ENCODE results near the gene CES5A. TPM values are rescaled to one million over a fixed set of nuclear protein-coding genes. Genes with fewer than 3 reads are reported as not detected.

Gene CES5A, protein sequence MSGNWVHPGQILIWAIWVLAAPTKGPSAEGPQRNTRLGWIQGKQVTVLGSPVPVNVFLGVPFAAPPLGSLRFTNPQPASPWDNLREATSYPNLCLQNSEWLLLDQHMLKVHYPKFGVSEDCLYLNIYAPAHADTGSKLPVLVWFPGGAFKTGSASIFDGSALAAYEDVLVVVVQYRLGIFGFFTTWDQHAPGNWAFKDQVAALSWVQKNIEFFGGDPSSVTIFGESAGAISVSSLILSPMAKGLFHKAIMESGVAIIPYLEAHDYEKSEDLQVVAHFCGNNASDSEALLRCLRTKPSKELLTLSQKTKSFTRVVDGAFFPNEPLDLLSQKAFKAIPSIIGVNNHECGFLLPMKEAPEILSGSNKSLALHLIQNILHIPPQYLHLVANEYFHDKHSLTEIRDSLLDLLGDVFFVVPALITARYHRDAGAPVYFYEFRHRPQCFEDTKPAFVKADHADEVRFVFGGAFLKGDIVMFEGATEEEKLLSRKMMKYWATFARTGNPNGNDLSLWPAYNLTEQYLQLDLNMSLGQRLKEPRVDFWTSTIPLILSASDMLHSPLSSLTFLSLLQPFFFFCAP
- total RNA-seq (2014; rRNA removed; shearing (Covaris generic)), result not detected in 2 replicates
- not detected in 2 replicates for polyA plus RNA-seq (2016; fragmentation: Nextera tagmentation; extraction: Ambion mirVana)

GRCh38 chr16:55875273-55875672, at the start of gene CES5A:
CES5A (minus strand) TSS chr16:55875373; CDS start chr16:55875221, 152 bp downstream.
- H2AFZ ChIP-seq, result no peak within 1 kb of the TSS
- no peaks in the 10 kb centered on the region for H3K9me3 ChIP-seq (ENCODE audit: low read depth)
- no peaks in the 10 kb centered on the region for H3K27me3 ChIP-seq (replicated peaks; ENCODE audit: insufficient read depth)
- H3K9me2 ChIP-seq (ENCODE audit: insufficient read depth), result no peaks in the 10 kb centered on the region
- H3K27ac ChIP-seq, result no peak within 1 kb of the TSS
- TF ChIP-seq EZH2 (IDR thresholded peaks at IDR 0.05; ENCODE audit: insufficient read depth, poor library complexity, severe bottlenecking) (no peak), EZH2phosphoT487 (IDR thresholded peaks at IDR 0.05; ENCODE audit: insufficient read depth, low read depth) (no peak)
- H3K9ac ChIP-seq, result no peak within 1 kb of the TSS
- H3K36me3 ChIP-seq (ENCODE audit: low read depth), result no peaks in the 10 kb centered on the region
- H3K4me3 ChIP-seq, result no peak within 1 kb of the TSS
- no peaks in the 10 kb centered on the region for H4K20me1 ChIP-seq (ENCODE audit: insufficient read depth)
- no peak for DNase-seq
- H3K4me2 ChIP-seq (ENCODE audit: unreplicated experiment), result no peak within 1 kb of the TSS
- 44 to 53% methylated on average over 2 of the region's 2 CpGs for WGBS, 2 experiments (ENCODE audit: low coverage in 1 of 2, low lambda C conversion rate in 2 of 2, missing lambda C conversion rate in 2 of 2)
- H3K4me1 ChIP-seq (ENCODE audit: insufficient read depth), result no peaks in the 10 kb centered on the region
- H3F3A ChIP-seq (ENCODE audit: insufficient read depth), result no peaks in the 10 kb centered on the region
- no peaks in the 10 kb centered on the region for H3K79me2 ChIP-seq (ENCODE audit: insufficient read depth)
- in situ Hi-C loops (cut with MboI), result no loop called here

DNA sequence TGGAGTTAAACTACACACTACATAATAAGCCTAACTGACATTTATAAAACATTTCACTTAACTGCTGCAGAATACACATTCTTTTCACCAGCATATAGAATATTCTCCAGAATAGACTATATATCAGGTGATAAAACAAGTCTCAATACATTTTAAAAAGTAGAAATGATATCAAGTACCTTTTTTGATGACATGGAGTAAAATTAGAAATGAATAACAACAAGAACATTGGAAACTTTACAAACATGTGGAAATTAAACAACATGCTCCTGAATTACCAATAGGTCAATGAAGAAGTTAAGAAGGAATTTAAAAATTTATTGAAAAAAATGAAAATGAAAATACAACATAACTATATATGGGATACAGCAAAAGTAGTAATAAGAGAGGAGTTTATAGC, 47.5 kb upstream of the CES5A start:
- TF ChIP-seq EZH2 (IDR thresholded peaks at IDR 0.05; ENCODE audit: insufficient read depth, poor library complexity, severe bottlenecking) (no peak), EZH2phosphoT487 (IDR thresholded peaks at IDR 0.05; ENCODE audit: insufficient read depth, low read depth) (no peak)
- in situ Hi-C loops (cut with MboI), result no loop called here
- no peaks in the 10 kb centered on the region for H3K9me2 ChIP-seq (ENCODE audit: insufficient read depth)

GRCh38 chr16:55917373-55918160, 42.4 kb upstream of the CES5A start:
- no peak overlapping the region for H3K27ac ChIP-seq
- H3K9me2 ChIP-seq (ENCODE audit: insufficient read depth), result no peaks in the 10 kb centered on the region
- in situ Hi-C loops (cut with MboI), result no loop called here
- H3K9me3 ChIP-seq (ENCODE audit: low read depth), result no peaks in the 10 kb centered on the region
- TF ChIP-seq EZH2phosphoT487 (IDR thresholded peaks at IDR 0.05; ENCODE audit: insufficient read depth, low read depth) (no peak), EZH2 (IDR thresholded peaks at IDR 0.05; ENCODE audit: insufficient read depth, poor library complexity, severe bottlenecking) (no peak)
- DNase-seq, result no peak
- H2AFZ ChIP-seq, result no peak overlapping the region
- H3K4me3 ChIP-seq, result no peak overlapping the region
- no peaks in the 10 kb centered on the region for H3F3A ChIP-seq (ENCODE audit: insufficient read depth)
- H4K20me1 ChIP-seq (ENCODE audit: insufficient read depth), result no peaks in the 10 kb centered on the region
- H3K4me1 ChIP-seq (ENCODE audit: insufficient read depth), result no peaks in the 10 kb centered on the region
- WGBS, 2 experiments (ENCODE audit: low coverage in 1 of 2, low lambda C conversion rate in 2 of 2, missing lambda C conversion rate in 2 of 2), result 37 to 43% methylated on average over 1 of the region's 1 CpG
- H3K4me2 ChIP-seq (ENCODE audit: unreplicated experiment), result no peak overlapping the region
- H3K9ac ChIP-seq, result no peak overlapping the region
- no peaks in the 10 kb centered on the region for H3K79me2 ChIP-seq (ENCODE audit: insufficient read depth)
- H3K36me3 ChIP-seq (ENCODE audit: low read depth), result no peaks in the 10 kb centered on the region
- H3K27me3 ChIP-seq (replicated peaks; ENCODE audit: insufficient read depth), result no peaks in the 10 kb centered on the region

More for the DNA sequence above, 47.5 kb upstream of the CES5A start:
- Histone ChIP-seq H3K36me3 (ENCODE audit: low read depth) (no peaks in the 10 kb centered on the region), H3K4me1 (ENCODE audit: insufficient read depth) (no peaks in the 10 kb centered on the region), H2AFZ (no peak overlapping the region), H3K4me3 (no peak overlapping the region), H4K20me1 (ENCODE audit: insufficient read depth) (no peaks in the 10 kb centered on the region), H3K27ac (no peak overlapping the region), H3K4me2 (ENCODE audit: unreplicated experiment) (no peak overlapping the region), H3K9ac (no peak overlapping the region), H3K79me2 (ENCODE audit: insufficient read depth) (no peaks in the 10 kb centered on the region), H3K9me3 (ENCODE audit: low read depth) (no peaks in the 10 kb centered on the region), H3K27me3 (replicated peaks; ENCODE audit: insufficient read depth) (no peaks in the 10 kb centered on the region), H3F3A (ENCODE audit: insufficient read depth) (no peaks in the 10 kb centered on the region)
- no peak for DNase-seq

- no peaks in the 10 kb centered on the region for H3F3A ChIP-seq (ENCODE audit: insufficient read depth)
- no peaks in the 10 kb centered on the region for H3K27me3 ChIP-seq (replicated peaks; ENCODE audit: insufficient read depth)
- no peaks in the 10 kb centered on the region for H4K20me1 ChIP-seq (ENCODE audit: insufficient read depth)
- H2AFZ ChIP-seq, result no peak overlapping the region
- TF ChIP-seq EZH2phosphoT487 (IDR thresholded peaks at IDR 0.05; ENCODE audit: insufficient read depth, low read depth) (no peak), EZH2 (IDR thresholded peaks at IDR 0.05; ENCODE audit: insufficient read depth, poor library complexity, severe bottlenecking) (no peak)
- no peaks in the 10 kb centered on the region for H3K79me2 ChIP-seq (ENCODE audit: insufficient read depth)
- H3K9me2 ChIP-seq (ENCODE audit: insufficient read depth), result no peaks in the 10 kb centered on the region
- H3K27ac ChIP-seq, result no peak overlapping the region
- no peaks in the 10 kb centered on the region for H3K9me3 ChIP-seq (ENCODE audit: low read depth)
- no peak overlapping the region for H3K4me2 ChIP-seq (ENCODE audit: unreplicated experiment)
- H3K4me1 ChIP-seq (ENCODE audit: insufficient read depth), result no peaks in the 10 kb centered on the region
- H3K4me3 ChIP-seq, result no peak overlapping the region
- H3K9ac ChIP-seq, result no peak overlapping the region
- in situ Hi-C loops (cut with MboI), result no loop called here
- 12 to 18% methylated on average over 6 of the region's 6 CpGs for WGBS, 2 experiments (ENCODE audit: low coverage in 1 of 2, low lambda C conversion rate in 2 of 2, missing lambda C conversion rate in 2 of 2)
- H3K36me3 ChIP-seq (ENCODE audit: low read depth), result no peaks in the 10 kb centered on the region
- DNase-seq, result no peak
Measured at GRCh38 chr16:55915096-55915827, 40.1 kb upstream of the CES5A start.
